HEK293T (cell line): ENCODE results near the gene NSMCE4A.

Experiments used
- FOXA1 ChIP-seq: fragments of 450-650 bp; IDR thresholded peaks from 2 replicates; pipeline ENCODE4 v1.6.1; 2016; ENCODE audit warnings: mild to moderate bottlenecking
- FOXK2 ChIP-seq: fragments of 450-650 bp; IDR thresholded peaks from 2 replicates; pipeline ENCODE4 v1.6.1; 2016; ENCODE audit warnings: mild to moderate bottlenecking
- LEF1 ChIP-seq: fragments of 450-650 bp; IDR thresholded peaks from 2 replicates; pipeline ENCODE4 v1.6.1; 2017; ENCODE audit warnings: mild to moderate bottlenecking, borderline replicate concordance
- SP1 ChIP-seq: fragments of 450-650 bp; IDR thresholded peaks from 2 replicates; pipeline ENCODE4 v1.6.1; 2017

- no peak for TF ChIP-seq FOXA1
- TF ChIP-seq FOXK2: no peak
- no peak for TF ChIP-seq LEF1
- no peak for TF ChIP-seq SP1
Measured at GRCh38 chr10:121926157-121926556, 48.9 kb downstream of the NSMCE4A start.
